ENCODE results near the gene CLEC1B.
"Not testable (repeated sequence)": the region's sequence is repeated elsewhere in the genome, so short reads cannot be mapped to it uniquely, and the experiment has no call there.

CLEC1B gene

DNA sequence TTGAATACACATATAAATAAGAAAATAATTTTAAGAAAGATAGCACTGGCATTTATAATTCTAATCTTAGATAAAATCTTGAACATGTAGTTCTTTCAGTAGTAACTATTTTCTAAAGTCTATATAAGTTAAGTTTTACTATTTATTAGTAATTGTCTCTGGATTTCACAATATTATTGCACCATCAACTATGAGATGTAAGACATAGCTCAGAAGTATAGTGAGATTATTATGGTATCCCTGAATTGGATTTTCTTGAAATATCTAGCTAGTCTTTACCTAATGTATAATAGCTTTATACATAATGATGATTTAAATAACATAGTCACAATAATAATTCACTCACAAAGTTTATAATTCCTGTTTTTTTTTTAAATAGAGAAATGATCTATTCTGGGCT, 21.0 kb downstream of the CLEC1B start:
- no peak for ATAC-seq
- TF ChIP-seq SNAI2 (CRISPR knock-in tag; IDR thresholded peaks at IDR 0.05), result no peak
- TF ChIP-seq ZNF8 (CRISPR knock-in tag; IDR thresholded peaks at IDR 0.05), result no peak
- no peak for TF ChIP-seq RARB (CRISPR knock-in tag; IDR thresholded peaks at IDR 0.05)
- TF ChIP-seq ISL1 (CRISPR knock-in tag; IDR thresholded peaks at IDR 0.05), result no peak
- TF ChIP-seq, protein P1, sequence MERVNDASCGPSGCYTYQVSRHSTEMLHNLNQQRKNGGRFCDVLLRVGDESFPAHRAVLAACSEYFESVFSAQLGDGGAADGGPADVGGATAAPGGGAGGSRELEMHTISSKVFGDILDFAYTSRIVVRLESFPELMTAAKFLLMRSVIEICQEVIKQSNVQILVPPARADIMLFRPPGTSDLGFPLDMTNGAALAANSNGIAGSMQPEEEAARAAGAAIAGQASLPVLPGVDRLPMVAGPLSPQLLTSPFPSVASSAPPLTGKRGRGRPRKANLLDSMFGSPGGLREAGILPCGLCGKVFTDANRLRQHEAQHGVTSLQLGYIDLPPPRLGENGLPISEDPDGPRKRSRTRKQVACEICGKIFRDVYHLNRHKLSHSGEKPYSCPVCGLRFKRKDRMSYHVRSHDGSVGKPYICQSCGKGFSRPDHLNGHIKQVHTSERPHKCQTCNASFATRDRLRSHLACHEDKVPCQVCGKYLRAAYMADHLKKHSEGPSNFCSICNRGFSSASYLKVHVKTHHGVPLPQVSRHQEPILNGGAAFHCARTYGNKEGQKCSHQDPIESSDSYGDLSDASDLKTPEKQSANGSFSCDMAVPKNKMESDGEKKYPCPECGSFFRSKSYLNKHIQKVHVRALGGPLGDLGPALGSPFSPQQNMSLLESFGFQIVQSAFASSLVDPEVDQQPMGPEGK (CRISPR knock-in tag; IDR thresholded peaks at IDR 0.05; ENCODE audit: borderline replicate concordance), result no peak
- no peak for TF ChIP-seq TCF4 (CRISPR knock-in tag; IDR thresholded peaks at IDR 0.05; ENCODE audit: borderline replicate concordance)
- TF ChIP-seq TOX (CRISPR knock-in tag; IDR thresholded peaks at IDR 0.05; ENCODE audit: borderline replicate concordance), result no peak
- TF ChIP-seq ARNTL (CRISPR knock-in tag; IDR thresholded peaks at IDR 0.05; ENCODE audit: borderline replicate concordance, low read depth), result no peak

DNA sequence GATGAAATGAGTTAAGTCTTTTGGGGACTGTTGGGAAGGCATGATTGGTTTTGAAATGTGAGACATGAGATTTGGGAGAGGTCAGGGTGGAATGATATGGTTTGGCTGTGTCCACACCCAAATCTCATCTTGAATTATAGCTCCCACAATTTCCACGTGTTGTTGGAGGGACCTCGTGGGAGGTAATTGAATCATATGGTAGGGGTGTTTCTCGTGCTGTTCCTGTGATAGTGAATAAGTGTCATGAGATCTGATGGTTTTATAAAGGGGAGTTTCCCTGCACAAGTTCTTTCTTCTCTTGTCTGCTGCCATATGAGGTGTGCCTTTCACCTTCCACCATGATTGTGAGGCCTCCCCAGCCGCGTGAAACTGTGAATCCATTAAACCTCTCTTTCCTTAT, 22.3 kb downstream of the CLEC1B start:
- not testable (repeated sequence) for ATAC-seq

DNA sequence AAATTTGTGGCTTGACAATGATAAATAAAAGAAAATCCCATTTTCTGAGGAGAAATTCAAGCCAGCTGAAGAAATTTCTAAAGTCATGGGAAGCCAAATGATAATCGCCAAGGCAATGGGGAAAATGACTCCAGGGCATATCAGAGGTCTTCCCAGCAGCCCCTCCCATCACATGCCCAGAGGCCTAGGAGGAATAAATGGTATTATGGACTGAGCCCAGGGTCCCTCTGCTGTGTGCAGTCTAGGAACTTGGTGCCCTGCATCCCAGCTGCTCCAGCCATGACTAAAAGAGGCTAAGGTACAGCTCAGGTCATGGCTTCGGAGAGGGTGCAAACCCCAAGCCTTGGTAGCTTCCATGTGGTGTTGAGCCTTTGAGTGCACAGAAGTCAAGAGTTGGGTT, 23.3 kb downstream of the CLEC1B start:
- TF ChIP-seq PPARA (CRISPR knock-in tag; IDR thresholded peaks at IDR 0.05; ENCODE audit: borderline replicate concordance), result no peak
- TF ChIP-seq ZC3H10 (CRISPR knock-in tag; IDR thresholded peaks at IDR 0.05), result no peak
- no peak for TF ChIP-seq ZFP30 (CRISPR knock-in tag; IDR thresholded peaks at IDR 0.05)
- TF ChIP-seq BACH2 (CRISPR knock-in tag; IDR thresholded peaks at IDR 0.05; ENCODE audit: borderline replicate concordance), result no peak
- TF ChIP-seq CSDC2 (CRISPR knock-in tag; IDR thresholded peaks at IDR 0.05), result no peak
- no peak for TF ChIP-seq OSR1 (CRISPR knock-in tag; IDR thresholded peaks at IDR 0.05)
- TF ChIP-seq GLIS3 (CRISPR knock-in tag; IDR thresholded peaks at IDR 0.05), result no peak
- no peak for TF ChIP-seq RARB (CRISPR knock-in tag; IDR thresholded peaks at IDR 0.05)
- TF ChIP-seq, protein P1 (CRISPR knock-in tag; IDR thresholded peaks at IDR 0.05; ENCODE audit: borderline replicate concordance), result no peak
- TF ChIP-seq ESRRG (CRISPR knock-in tag; IDR thresholded peaks at IDR 0.05), result no peak
- no peak for TF ChIP-seq ZNF8 (CRISPR knock-in tag; IDR thresholded peaks at IDR 0.05)
- TF ChIP-seq, protein P2, sequence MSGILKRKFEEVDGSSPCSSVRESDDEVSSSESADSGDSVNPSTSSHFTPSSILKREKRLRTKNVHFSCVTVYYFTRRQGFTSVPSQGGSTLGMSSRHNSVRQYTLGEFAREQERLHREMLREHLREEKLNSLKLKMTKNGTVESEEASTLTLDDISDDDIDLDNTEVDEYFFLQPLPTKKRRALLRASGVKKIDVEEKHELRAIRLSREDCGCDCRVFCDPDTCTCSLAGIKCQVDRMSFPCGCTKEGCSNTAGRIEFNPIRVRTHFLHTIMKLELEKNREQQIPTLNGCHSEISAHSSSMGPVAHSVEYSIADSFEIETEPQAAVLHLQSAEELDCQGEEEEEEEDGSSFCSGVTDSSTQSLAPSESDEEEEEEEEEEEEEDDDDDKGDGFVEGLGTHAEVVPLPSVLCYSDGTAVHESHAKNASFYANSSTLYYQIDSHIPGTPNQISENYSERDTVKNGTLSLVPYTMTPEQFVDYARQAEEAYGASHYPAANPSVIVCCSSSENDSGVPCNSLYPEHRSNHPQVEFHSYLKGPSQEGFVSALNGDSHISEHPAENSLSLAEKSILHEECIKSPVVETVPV (CRISPR knock-in tag; IDR thresholded peaks at IDR 0.05), result no peak
- no peak for TF ChIP-seq ARNTL (CRISPR knock-in tag; IDR thresholded peaks at IDR 0.05; ENCODE audit: borderline replicate concordance, low read depth)
- TF ChIP-seq ISL1 (CRISPR knock-in tag; IDR thresholded peaks at IDR 0.05), result no peak
- TF ChIP-seq TOX (CRISPR knock-in tag; IDR thresholded peaks at IDR 0.05; ENCODE audit: borderline replicate concordance), result no peak
- TF ChIP-seq ZFP3 (CRISPR knock-in tag; IDR thresholded peaks at IDR 0.05), result no peak
- TF ChIP-seq, protein P3, sequence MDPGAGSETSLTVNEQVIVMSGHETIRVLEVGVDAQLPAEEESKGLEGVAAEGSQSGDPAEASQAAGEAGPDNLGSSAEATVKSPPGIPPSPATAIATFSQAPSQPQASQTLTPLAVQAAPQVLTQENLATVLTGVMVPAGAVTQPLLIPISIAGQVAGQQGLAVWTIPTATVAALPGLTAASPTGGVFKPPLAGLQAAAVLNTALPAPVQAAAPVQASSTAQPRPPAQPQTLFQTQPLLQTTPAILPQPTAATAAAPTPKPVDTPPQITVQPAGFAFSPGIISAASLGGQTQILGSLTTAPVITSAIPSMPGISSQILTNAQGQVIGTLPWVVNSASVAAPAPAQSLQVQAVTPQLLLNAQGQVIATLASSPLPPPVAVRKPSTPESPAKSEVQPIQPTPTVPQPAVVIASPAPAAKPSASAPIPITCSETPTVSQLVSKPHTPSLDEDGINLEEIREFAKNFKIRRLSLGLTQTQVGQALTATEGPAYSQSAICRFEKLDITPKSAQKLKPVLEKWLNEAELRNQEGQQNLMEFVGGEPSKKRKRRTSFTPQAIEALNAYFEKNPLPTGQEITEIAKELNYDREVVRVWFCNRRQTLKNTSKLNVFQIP (CRISPR knock-in tag; IDR thresholded peaks at IDR 0.05; ENCODE audit: borderline replicate concordance, low read depth), result no peak
- TF ChIP-seq, protein P4, sequence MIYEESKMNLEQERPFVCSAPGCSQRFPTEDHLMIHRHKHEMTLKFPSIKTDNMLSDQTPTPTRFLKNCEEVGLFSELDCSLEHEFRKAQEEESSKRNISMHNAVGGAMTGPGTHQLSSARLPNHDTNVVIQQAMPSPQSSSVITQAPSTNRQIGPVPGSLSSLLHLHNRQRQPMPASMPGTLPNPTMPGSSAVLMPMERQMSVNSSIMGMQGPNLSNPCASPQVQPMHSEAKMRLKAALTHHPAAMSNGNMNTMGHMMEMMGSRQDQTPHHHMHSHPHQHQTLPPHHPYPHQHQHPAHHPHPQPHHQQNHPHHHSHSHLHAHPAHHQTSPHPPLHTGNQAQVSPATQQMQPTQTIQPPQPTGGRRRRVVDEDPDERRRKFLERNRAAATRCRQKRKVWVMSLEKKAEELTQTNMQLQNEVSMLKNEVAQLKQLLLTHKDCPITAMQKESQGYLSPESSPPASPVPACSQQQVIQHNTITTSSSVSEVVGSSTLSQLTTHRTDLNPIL (CRISPR knock-in tag; IDR thresholded peaks at IDR 0.05; ENCODE audit: low read depth), result no peak
- TF ChIP-seq ZNF70 (CRISPR knock-in tag; IDR thresholded peaks at IDR 0.05), result no peak
- TF ChIP-seq SNAI2 (CRISPR knock-in tag; IDR thresholded peaks at IDR 0.05), result no peak
- ATAC-seq, result no peak

DNA sequence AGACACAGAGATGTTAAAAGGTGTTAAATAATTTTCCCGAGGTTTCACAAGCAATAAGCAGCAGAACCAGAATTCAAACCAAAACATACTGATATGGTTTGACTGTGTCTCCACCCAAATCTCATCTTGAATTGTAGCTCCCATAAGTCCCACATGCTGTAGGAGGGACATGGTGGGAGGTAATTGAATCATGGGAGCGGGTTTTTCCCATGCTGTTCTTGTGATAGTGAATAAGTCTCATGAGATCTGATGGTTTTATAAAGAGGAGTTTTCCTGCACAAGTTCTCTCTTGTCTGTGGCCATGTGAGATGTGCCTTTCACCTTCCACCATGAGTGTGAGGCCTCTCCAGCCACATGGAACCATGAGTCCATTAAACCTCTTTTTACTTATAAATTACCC, 24.2 kb downstream of the CLEC1B start:
- not testable (repeated sequence) for ATAC-seq
